ENCODE measurements around the gene HLA-DQB2. TPM values are rescaled to one million over a fixed set of nuclear protein-coding genes. Genes with fewer than 3 reads are reported as not detected.

HLA-DQB2 gene
- not detected in 3 replicates for polyA plus RNA-seq
- polyA plus RNA-seq (2011; ENCODE audit: low read depth): not detected
- polyA plus RNA-seq (2011; cell fraction: cytosol; rRNA removed): not detected in 2 replicates
- polyA plus RNA-seq (2011; cell fraction: nucleus; rRNA removed): not detected in 2 replicates
- polyA plus RNA-seq (2012; ENCODE audit: low replicate concordance): not detected in 2 replicates
- not detected in 3 replicates for polyA minus RNA-seq
- not detected for polyA minus RNA-seq (2011; cell fraction: cytosol; rRNA and poly(A)+ RNA removed)
- not detected in 2 replicates for polyA minus RNA-seq (2011; cell fraction: nucleus; rRNA and poly(A)+ RNA removed)

- Histone ChIP-seq H3K27ac (ENCODE audit: control insufficient read depth, insufficient read depth, low read length) (no peak within 1 kb of the TSS), H3K9ac (ENCODE audit: control insufficient read depth, extremely low read depth, insufficient read depth, low read length) (no peak within 1 kb of the TSS), H3K27me3 (ENCODE audit: control insufficient read depth, extremely low read depth, insufficient read depth, low read length) (peaks cover 22% of the 10 kb centered on the region), H2AFZ (ENCODE audit: control insufficient read depth, low read length) (no peak within 1 kb of the TSS), H4K20me1 (ENCODE audit: control insufficient read depth, extremely low read depth, insufficient read depth, low read length) (no peaks in the 10 kb centered on the region), H3K4me3 (ENCODE audit: control insufficient read depth in 2 of 3, extremely low read depth in 1 of 3, insufficient read depth in 2 of 3, low read depth in 1 of 3, low read length in 3 of 3) (no peak within 1 kb of the TSS), H3K4me2 (ENCODE audit: control insufficient read depth, extremely low read depth, insufficient read depth, low read depth, low read length) (no peak within 1 kb of the TSS), H3K9me3 (ENCODE audit: control insufficient read depth, low read depth, low read length) (no peaks in the 10 kb centered on the region), H3K9me1 (ENCODE audit: control insufficient read depth, extremely low read depth, insufficient read depth, low read length) (no peaks in the 10 kb centered on the region), H3K79me2 (ENCODE audit: control insufficient read depth, insufficient read depth, low read length) (no peaks in the 10 kb centered on the region), H3K36me3 (ENCODE audit: control insufficient read depth in 2 of 2, extremely low read depth in 1 of 2, insufficient read depth in 2 of 2, low read length in 2 of 2) (no peaks in the 10 kb centered on the region), H3K4me1 (ENCODE audit: control insufficient read depth, extremely low read depth, insufficient read depth, low read length) (no peaks in the 10 kb centered on the region)
- FAIRE-seq (no peak), DNase-seq (ENCODE audit: low read depth, low spot score) (no peak)
- TF ChIP-seq, protein P1, sequence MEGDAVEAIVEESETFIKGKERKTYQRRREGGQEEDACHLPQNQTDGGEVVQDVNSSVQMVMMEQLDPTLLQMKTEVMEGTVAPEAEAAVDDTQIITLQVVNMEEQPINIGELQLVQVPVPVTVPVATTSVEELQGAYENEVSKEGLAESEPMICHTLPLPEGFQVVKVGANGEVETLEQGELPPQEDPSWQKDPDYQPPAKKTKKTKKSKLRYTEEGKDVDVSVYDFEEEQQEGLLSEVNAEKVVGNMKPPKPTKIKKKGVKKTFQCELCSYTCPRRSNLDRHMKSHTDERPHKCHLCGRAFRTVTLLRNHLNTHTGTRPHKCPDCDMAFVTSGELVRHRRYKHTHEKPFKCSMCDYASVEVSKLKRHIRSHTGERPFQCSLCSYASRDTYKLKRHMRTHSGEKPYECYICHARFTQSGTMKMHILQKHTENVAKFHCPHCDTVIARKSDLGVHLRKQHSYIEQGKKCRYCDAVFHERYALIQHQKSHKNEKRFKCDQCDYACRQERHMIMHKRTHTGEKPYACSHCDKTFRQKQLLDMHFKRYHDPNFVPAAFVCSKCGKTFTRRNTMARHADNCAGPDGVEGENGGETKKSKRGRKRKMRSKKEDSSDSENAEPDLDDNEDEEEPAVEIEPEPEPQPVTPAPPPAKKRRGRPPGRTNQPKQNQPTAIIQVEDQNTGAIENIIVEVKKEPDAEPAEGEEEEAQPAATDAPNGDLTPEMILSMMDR (optimal IDR thresholded peaks at IDR 0.05 in 1 of 3, IDR thresholded peaks at IDR 0.05 in 1 of 3, conservative IDR thresholded peaks at IDR 0.05 in 1 of 3; ENCODE audit: extremely low read depth in 1 of 3, insufficient read depth in 2 of 3, low read length in 3 of 3): no peak
- TF ChIP-seq EZH2 (IDR thresholded peaks at IDR 0.05; ENCODE audit: low read length): no peak
- dilution Hi-C loops (cut with MboI; ENCODE audit: extremely low pct_ligation_motif_present, low sequenced_read_pairs): no loop called here
Measured at GRCh38 chr6:32763421-32763820, at the start of gene HLA-DQB2. TSS of gene HLA-DQB2 (minus strand) at chr6:32763532. CDS start at chr6:32763470, 62 bp downstream.

GRCh38 chr6:32809171-32809570, 45.8 kb upstream of the HLA-DQB2 start:
- dilution Hi-C loops (cut with MboI; ENCODE audit: extremely low pct_ligation_motif_present, low sequenced_read_pairs): no loop called here
- TF ChIP-seq EZH2 (IDR thresholded peaks at IDR 0.05; ENCODE audit: low read length): no peak
- TF ChIP-seq, protein P1 (optimal IDR thresholded peaks at IDR 0.05 in 1 of 3, IDR thresholded peaks at IDR 0.05 in 1 of 3, conservative IDR thresholded peaks at IDR 0.05 in 1 of 3; ENCODE audit: extremely low read depth in 1 of 3, insufficient read depth in 2 of 3, low read length in 3 of 3): no peak

More at GRCh38 chr6:32809171-32809570, 45.8 kb upstream of the HLA-DQB2 start:
- no peak overlapping the region for H3K4me3 ChIP-seq (ENCODE audit: control insufficient read depth in 2 of 3, extremely low read depth in 1 of 3, insufficient read depth in 2 of 3, low read depth in 1 of 3, low read length in 3 of 3)
- FAIRE-seq: no peak
- H3K36me3 ChIP-seq (ENCODE audit: control insufficient read depth in 2 of 2, extremely low read depth in 1 of 2, insufficient read depth in 2 of 2, low read length in 2 of 2): no peaks in the 10 kb centered on the region
- H3K4me2 ChIP-seq (ENCODE audit: control insufficient read depth, extremely low read depth, insufficient read depth, low read depth, low read length): no peak overlapping the region
- H3K27ac ChIP-seq (ENCODE audit: control insufficient read depth, insufficient read depth, low read length): no peak overlapping the region
- no peak overlapping the region for H2AFZ ChIP-seq (ENCODE audit: control insufficient read depth, low read length)
- no peaks in the 10 kb centered on the region for H3K79me2 ChIP-seq (ENCODE audit: control insufficient read depth, insufficient read depth, low read length)
- DNase-seq (ENCODE audit: low read depth, low spot score): no peak
- no peaks in the 10 kb centered on the region for H3K9me3 ChIP-seq (ENCODE audit: control insufficient read depth, low read depth, low read length)
- H3K9me1 ChIP-seq (ENCODE audit: control insufficient read depth, extremely low read depth, insufficient read depth, low read length): no peaks in the 10 kb centered on the region
- H3K27me3 ChIP-seq (ENCODE audit: control insufficient read depth, extremely low read depth, insufficient read depth, low read length): no peaks in the 10 kb centered on the region
- no peak overlapping the region for H3K9ac ChIP-seq (ENCODE audit: control insufficient read depth, extremely low read depth, insufficient read depth, low read length)
- H4K20me1 ChIP-seq (ENCODE audit: control insufficient read depth, extremely low read depth, insufficient read depth, low read length): no peaks in the 10 kb centered on the region
- peaks cover 4% of the 10 kb centered on the region for H3K4me1 ChIP-seq (ENCODE audit: control insufficient read depth, extremely low read depth, insufficient read depth, low read length)
